HCT116 (cell line): Measurements from ENCODE around the gene ANXA3. TPM values are rescaled to one million over a fixed set of nuclear protein-coding genes. Genes with fewer than 3 reads are reported as not detected.

ENCODE experiments used
- ATAC-seq: fragments of 200-7000 bp; cut with Tn5 transposase; 2 replicates; pipeline ENCODE4 v1.9.1; 2020; ENCODE audit warnings: mild to moderate bottlenecking, moderate library complexity
- BruUV-seq: library from RNA; stranded (reverse); fragments of 400-500 nt; replicated peaks from 2 replicates; lab custom pipeline; 2021; lab: Mats Ljungman, UMichigan
- CTCF ChIA-PET: fragments of 300-600 bp; sonication (Branson Sonifier 250); formaldehyde crosslinking; loops from one replicate; lab custom pipeline; 2021; ENCODE audit warnings: antibody characterized with exemption; lab: Charles Lee
- POLR2A ChIA-PET: fragments of 300-600, 350-600 bp; sonication (Branson Sonifier 250); formaldehyde crosslinking; loops from one replicate; lab custom pipeline; 2021; ENCODE audit warnings: antibody characterized with exemption; lab: Charles Lee
- RAD21 ChIA-PET, 2 experiments: fragments of 300-600 bp; sonication (Branson Sonifier 250); formaldehyde crosslinking; loops; one replicate each; lab custom pipeline; 2023; ENCODE audit warnings: low total read pairs in 2 of 2; ENCODE audit not compliant: uncharacterized antibody in 2 of 2, unreplicated experiment in 2 of 2, low non-redundant PET in 1 of 2; lab: Charles Lee
- DNase-seq: peaks from one replicate; pipeline ENCODE4 v3.0.0-alpha.2; 2010; ENCODE audit warnings: low read depth, low spot score
- H2AFZ ChIP-seq: fragments of 200-600 bp; shearing (Covaris generic), sonication (generic); 2 replicates; pipeline ENCODE4 v1.6.1; 2017; ENCODE audit warnings: low read depth, mixed run types, mixed read lengths, antibody characterized with exemption, low read length; ENCODE audit not compliant: poor library complexity, severe bottlenecking
- H3K27ac ChIP-seq: 2 replicates; pipeline ENCODE4 v1.5.1; 2012; ENCODE audit warnings: low read depth, low read length
- H3K27me3 ChIP-seq: fragments of 200-600 bp; sonication (generic); 2 replicates; pipeline ENCODE4 v1.6.1; 2016; ENCODE audit warnings: mixed run types, low read length, mixed read lengths; ENCODE audit not compliant: insufficient read depth
- H3K36me3 ChIP-seq, 2 experiments: fragments of 200-500 bp in 1 of 2; fragments of 200-600 bp in 1 of 2; sonication (Bioruptor generic) in 1 of 2; sonication (generic) in 1 of 2; 2 replicates each; pipeline versions ENCODE4 v1.5.1 to v1.6.1; 2014 to 2016; ENCODE audit warnings: low read length in 2 of 2, inconsistent platforms in 1 of 2, mixed read lengths in 1 of 2, mixed run types in 1 of 2; ENCODE audit not compliant: insufficient read depth in 2 of 2, control insufficient read depth in 1 of 2
- H3K4me1 ChIP-seq, 2 experiments: fragments of 200-600 bp in 1 of 2; sonication (generic) in 1 of 2; 2 replicates each; pipeline versions ENCODE4 v1.5.1 to v1.6.1; 2012 to 2017; ENCODE audit warnings: low read length in 2 of 2, inconsistent platforms in 1 of 2, mild to moderate bottlenecking in 1 of 2, mixed read lengths in 1 of 2, mixed run types in 1 of 2, moderate library complexity in 1 of 2; ENCODE audit not compliant: insufficient read depth in 2 of 2, control insufficient read depth in 1 of 2
- H3K4me2 ChIP-seq: fragments of 200-600 bp; sonication (generic); 2 replicates; pipeline ENCODE4 v1.6.1; 2017; ENCODE audit warnings: mixed run types, low read length, mixed read lengths
- H3K4me3 ChIP-seq, 2 experiments: fragments of 200-600 bp in 1 of 2; sonication (generic) in 1 of 2; replicated peaks in 1 of 2; 2 replicates each; pipeline ENCODE4 v1.5.1; 2011 to 2016; ENCODE audit warnings: low read length in 2 of 2, control low read depth in 1 of 2, low read depth in 1 of 2, mild to moderate bottlenecking in 1 of 2, mixed read lengths in 1 of 2, mixed run types in 1 of 2
- H3K79me2 ChIP-seq: fragments of 200-600 bp; sonication (generic); 2 replicates; pipeline ENCODE4 v1.6.1; 2017; ENCODE audit warnings: mild to moderate bottlenecking, mixed run types, low read length, moderate library complexity, mixed read lengths; ENCODE audit not compliant: insufficient read depth
- H3K9ac ChIP-seq: fragments of 200-600 bp; sonication (generic); 2 replicates; pipeline ENCODE4 v1.6.1; 2016; ENCODE audit warnings: low read length, mixed read lengths
- H3K9me2 ChIP-seq: fragments of 200-600 bp; sonication (generic), shearing (Covaris generic); 2 replicates; pipeline ENCODE4 v1.6.1; 2017; ENCODE audit warnings: mixed run types, mild to moderate bottlenecking, moderate library complexity; ENCODE audit not compliant: insufficient read depth
- H3K9me3 ChIP-seq, 2 experiments: fragments of 200-500 bp in 1 of 2; fragments of 200-600 bp in 1 of 2; sonication (Bioruptor generic) in 1 of 2; sonication (generic) in 1 of 2; 2 replicates each; pipeline ENCODE4 v1.6.1; 2014 to 2017; ENCODE audit warnings: low read length in 2 of 2, mixed read lengths in 2 of 2, inconsistent platforms in 1 of 2, low read depth in 1 of 2, mild to moderate bottlenecking in 1 of 2, mixed run types in 1 of 2, moderate library complexity in 1 of 2; ENCODE audit not compliant: control insufficient read depth in 1 of 2, insufficient read depth in 1 of 2
- H4K20me1 ChIP-seq: fragments of 200-600 bp; sonication (generic), shearing (Covaris generic); 2 replicates; pipeline ENCODE4 v1.6.1; 2017; ENCODE audit warnings: mixed run types, mild to moderate bottlenecking, moderate library complexity; ENCODE audit not compliant: insufficient read depth
- EGR1 ChIP-seq: IDR thresholded peaks from 2 replicates; pipeline ENCODE4 v1.6.1; 2012; ENCODE audit warnings: low read depth
- EZH2 ChIP-seq: fragments of 200-600 bp; sonication (generic); IDR thresholded peaks from 2 replicates; pipeline ENCODE4 v1.6.1; 2017; ENCODE audit warnings: antibody characterized with exemption, mixed run types
- SIN3A ChIP-seq: IDR thresholded peaks from 2 replicates; pipeline ENCODE4 v1.6.1; 2012; ENCODE audit warnings: low read depth
- intact Hi-C: fragments of 100-400 bp; cut with micrococcal nuclease; formaldehyde crosslinking; loops from 2 replicates; pipeline ENCODE4 v1.10.0; 2022
- total RNA-seq: library from RNA; stranded (reverse); gene quantifications from one replicate; pipeline ENCODE4 v1.2.1, GENCODE V29; 2021; ENCODE audit not compliant: unreplicated experiment
- TF ChIP-seq, protein P1 (sequence below): IDR thresholded peaks from 2 replicates; pipeline ENCODE4 v1.6.1; 2012; ENCODE audit warnings: low read depth
- TF ChIP-seq, protein P2 (sequence below): IDR thresholded peaks from 2 replicates; pipeline ENCODE4 v1.6.1; 2011; ENCODE audit warnings: mild to moderate bottlenecking, low read length, moderate library complexity; ENCODE audit not compliant: insufficient replicate concordance; ENCODE audit errors: extremely low read depth
- TF ChIP-seq, protein P3 (sequence below): IDR thresholded peaks from 2 replicates; pipeline ENCODE4 v1.6.1; 2012

Gene ANXA3
- total RNA-seq, 1 experiment from 2014 or later: 158 TPM

DNA sequence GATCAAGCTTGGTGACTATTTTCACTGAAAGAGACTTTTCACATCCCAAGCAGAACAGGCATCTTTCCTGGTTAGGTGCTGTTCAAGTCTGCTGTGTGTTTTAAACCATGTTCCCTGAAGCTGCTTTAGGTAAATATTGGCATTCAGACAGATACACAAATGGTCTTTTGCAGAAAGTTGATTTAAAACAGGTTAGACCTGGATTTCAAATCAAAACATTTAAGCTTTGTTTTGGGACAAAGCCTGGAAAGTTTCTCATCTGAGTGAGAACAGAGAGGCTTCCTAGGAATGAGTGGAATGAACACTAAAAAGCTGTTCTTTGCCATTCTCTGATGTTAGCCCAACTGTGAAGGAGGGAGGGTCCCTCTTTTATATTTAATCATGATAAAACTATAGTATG lies 10.1 kb downstream of the ANXA3 start:
- peak overlapping the region; percentile 65 for H3K4me2 ChIP-seq
- H3K4me3 ChIP-seq: no peak overlapping the region
- no peaks in the 10 kb centered on the region for H3K9me2 ChIP-seq
- intact Hi-C loops: no loop called here
- H3K9ac ChIP-seq: peak overlapping the region; percentile 47
- peak overlapping the region; percentile 100 for H3K27ac ChIP-seq
- peaks cover 48% of the 10 kb centered on the region for H3K79me2 ChIP-seq
- no peaks in the 10 kb centered on the region for H4K20me1 ChIP-seq
- no peaks in the 10 kb centered on the region for H3K9me3 ChIP-seq
- ATAC-seq (no peak), DNase-seq (no peak)
- no TSS peak for BruUV-seq
- RAD21 ChIA-PET: no interaction called here
- TF ChIP-seq, protein P1, sequence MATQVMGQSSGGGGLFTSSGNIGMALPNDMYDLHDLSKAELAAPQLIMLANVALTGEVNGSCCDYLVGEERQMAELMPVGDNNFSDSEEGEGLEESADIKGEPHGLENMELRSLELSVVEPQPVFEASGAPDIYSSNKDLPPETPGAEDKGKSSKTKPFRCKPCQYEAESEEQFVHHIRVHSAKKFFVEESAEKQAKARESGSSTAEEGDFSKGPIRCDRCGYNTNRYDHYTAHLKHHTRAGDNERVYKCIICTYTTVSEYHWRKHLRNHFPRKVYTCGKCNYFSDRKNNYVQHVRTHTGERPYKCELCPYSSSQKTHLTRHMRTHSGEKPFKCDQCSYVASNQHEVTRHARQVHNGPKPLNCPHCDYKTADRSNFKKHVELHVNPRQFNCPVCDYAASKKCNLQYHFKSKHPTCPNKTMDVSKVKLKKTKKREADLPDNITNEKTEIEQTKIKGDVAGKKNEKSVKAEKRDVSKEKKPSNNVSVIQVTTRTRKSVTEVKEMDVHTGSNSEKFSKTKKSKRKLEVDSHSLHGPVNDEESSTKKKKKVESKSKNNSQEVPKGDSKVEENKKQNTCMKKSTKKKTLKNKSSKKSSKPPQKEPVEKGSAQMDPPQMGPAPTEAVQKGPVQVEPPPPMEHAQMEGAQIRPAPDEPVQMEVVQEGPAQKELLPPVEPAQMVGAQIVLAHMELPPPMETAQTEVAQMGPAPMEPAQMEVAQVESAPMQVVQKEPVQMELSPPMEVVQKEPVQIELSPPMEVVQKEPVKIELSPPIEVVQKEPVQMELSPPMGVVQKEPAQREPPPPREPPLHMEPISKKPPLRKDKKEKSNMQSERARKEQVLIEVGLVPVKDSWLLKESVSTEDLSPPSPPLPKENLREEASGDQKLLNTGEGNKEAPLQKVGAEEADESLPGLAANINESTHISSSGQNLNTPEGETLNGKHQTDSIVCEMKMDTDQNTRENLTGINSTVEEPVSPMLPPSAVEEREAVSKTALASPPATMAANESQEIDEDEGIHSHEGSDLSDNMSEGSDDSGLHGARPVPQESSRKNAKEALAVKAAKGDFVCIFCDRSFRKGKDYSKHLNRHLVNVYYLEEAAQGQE: no peak
- TF ChIP-seq, protein P2, sequence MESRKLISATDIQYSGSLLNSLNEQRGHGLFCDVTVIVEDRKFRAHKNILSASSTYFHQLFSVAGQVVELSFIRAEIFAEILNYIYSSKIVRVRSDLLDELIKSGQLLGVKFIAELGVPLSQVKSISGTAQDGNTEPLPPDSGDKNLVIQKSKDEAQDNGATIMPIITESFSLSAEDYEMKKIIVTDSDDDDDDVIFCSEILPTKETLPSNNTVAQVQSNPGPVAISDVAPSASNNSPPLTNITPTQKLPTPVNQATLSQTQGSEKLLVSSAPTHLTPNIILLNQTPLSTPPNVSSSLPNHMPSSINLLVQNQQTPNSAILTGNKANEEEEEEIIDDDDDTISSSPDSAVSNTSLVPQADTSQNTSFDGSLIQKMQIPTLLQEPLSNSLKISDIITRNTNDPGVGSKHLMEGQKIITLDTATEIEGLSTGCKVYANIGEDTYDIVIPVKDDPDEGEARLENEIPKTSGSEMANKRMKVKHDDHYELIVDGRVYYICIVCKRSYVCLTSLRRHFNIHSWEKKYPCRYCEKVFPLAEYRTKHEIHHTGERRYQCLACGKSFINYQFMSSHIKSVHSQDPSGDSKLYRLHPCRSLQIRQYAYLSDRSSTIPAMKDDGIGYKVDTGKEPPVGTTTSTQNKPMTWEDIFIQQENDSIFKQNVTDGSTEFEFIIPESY: no peak
- TF ChIP-seq EZH2 (no peak), EGR1 (no peak), SIN3A (no peak)
- TF ChIP-seq, protein P3, sequence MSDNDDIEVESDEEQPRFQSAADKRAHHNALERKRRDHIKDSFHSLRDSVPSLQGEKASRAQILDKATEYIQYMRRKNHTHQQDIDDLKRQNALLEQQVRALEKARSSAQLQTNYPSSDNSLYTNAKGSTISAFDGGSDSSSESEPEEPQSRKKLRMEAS: no peak
- H2AFZ ChIP-seq: no peak overlapping the region
- H3K27me3 ChIP-seq: no peaks in the 10 kb centered on the region
- peaks cover 0 to 13% of the 10 kb centered on the region in 2 experiments; a peak in 1 of 4 replicates for H3K36me3 ChIP-seq
- POLR2A ChIA-PET: interaction anchor here (2.2 kb wide), 1 partner anchor 10 kb away, joined by 9 read pairs; the partner anchor contains the start of gene ANXA3
- CTCF ChIA-PET: no interaction called here
- peaks cover 96 to 100% of the 10 kb centered on the region in 2 experiments for H3K4me1 ChIP-seq
